ENCODE data around the gene C7orf57. TPM values are rescaled to one million over a fixed set of nuclear protein-coding genes. Genes with fewer than 3 reads are reported as not detected.

Gene C7orf57
- total RNA-seq, 1 experiment from 2014 or later: 0.33 TPM

GRCh38 chr7:48046458-48046857 lies 11.1 kb downstream of the C7orf57 start:
- peaks cover 21% of the 10 kb centered on the region for H3K27me3 Mint-ChIP-seq (ENCODE audit: unreplicated experiment)
- CTCF ChIA-PET: no interaction called here
- no peaks in the 10 kb centered on the region for H3K9me3 Mint-ChIP-seq (ENCODE audit: low read depth, unreplicated experiment)
- H3K4me1 Mint-ChIP-seq (ENCODE audit: low read depth, unreplicated experiment): no peaks in the 10 kb centered on the region
- no peak overlapping the region for H3K27ac Mint-ChIP-seq (ENCODE audit: unreplicated experiment)
- DNase-seq: no peak
- TF ChIP-seq CTCF (IDR thresholded peaks at IDR 0.05; ENCODE audit: unreplicated experiment): no peak
- intact Hi-C loops (cut with micrococcal nuclease; ENCODE audit: unreplicated experiment): no loop called here
- no TSS peak for BruUV-seq (replicated peaks)
- no peak overlapping the region for H3K4me3 Mint-ChIP-seq (ENCODE audit: low read depth, unreplicated experiment)
- H3K36me3 Mint-ChIP-seq (ENCODE audit: insufficient read depth, unreplicated experiment): no peaks in the 10 kb centered on the region

- Mint-ChIP-seq H3K27ac (ENCODE audit: unreplicated experiment) (no peak overlapping the region), H3K4me1 (ENCODE audit: low read depth, unreplicated experiment) (peaks cover 10% of the 10 kb centered on the region), H3K4me3 (ENCODE audit: low read depth, unreplicated experiment) (no peak overlapping the region), H3K9me3 (ENCODE audit: low read depth, unreplicated experiment) (no peaks in the 10 kb centered on the region), H3K27me3 (ENCODE audit: unreplicated experiment) (peaks cover 21% of the 10 kb centered on the region), H3K36me3 (ENCODE audit: insufficient read depth, unreplicated experiment) (no peaks in the 10 kb centered on the region)
- no peak for TF ChIP-seq CTCF (IDR thresholded peaks at IDR 0.05; ENCODE audit: unreplicated experiment)
- intact Hi-C loops (cut with micrococcal nuclease; ENCODE audit: unreplicated experiment): no loop called here
- CTCF ChIA-PET: no interaction called here
- BruUV-seq (replicated peaks): no TSS peak
- DNase-seq: no peak
These were observed 12.8 kb downstream of the C7orf57 start for GRCh38 chr7:48048113-48048512.

GRCh38 chr7:48049850-48050249 lies 14.5 kb downstream of the C7orf57 start:
- BruUV-seq (replicated peaks): no TSS peak
- Mint-ChIP-seq H3K36me3 (ENCODE audit: insufficient read depth, unreplicated experiment) (no peaks in the 10 kb centered on the region), H3K4me1 (ENCODE audit: low read depth, unreplicated experiment) (peaks cover 10% of the 10 kb centered on the region), H3K9me3 (ENCODE audit: low read depth, unreplicated experiment) (no peaks in the 10 kb centered on the region), H3K27ac (ENCODE audit: unreplicated experiment) (no peak overlapping the region), H3K4me3 (ENCODE audit: low read depth, unreplicated experiment) (no peak overlapping the region), H3K27me3 (ENCODE audit: unreplicated experiment) (peaks cover 19% of the 10 kb centered on the region)
- intact Hi-C loops (cut with micrococcal nuclease; ENCODE audit: unreplicated experiment): no loop called here
- DNase-seq: no peak
- TF ChIP-seq CTCF (IDR thresholded peaks at IDR 0.05; ENCODE audit: unreplicated experiment): no peak
- CTCF ChIA-PET: interaction anchor here (0.9 kb wide), 1 partner anchor 34 kb away, joined by 3 read pairs; no protein-coding TSS in a partner anchor

- DNase-seq: no peak
- intact Hi-C loops (cut with micrococcal nuclease; ENCODE audit: unreplicated experiment): loop anchor here (2.0 kb wide), 1 partner anchor 34 kb away; no protein-coding TSS in a partner anchor
- Mint-ChIP-seq H3K36me3 (ENCODE audit: insufficient read depth, unreplicated experiment) (no peaks in the 10 kb centered on the region), H3K4me1 (ENCODE audit: low read depth, unreplicated experiment) (peaks cover 10% of the 10 kb centered on the region), H3K27me3 (ENCODE audit: unreplicated experiment) (no peaks in the 10 kb centered on the region), H3K9me3 (ENCODE audit: low read depth, unreplicated experiment) (peaks cover 7% of the 10 kb centered on the region), H3K4me3 (ENCODE audit: low read depth, unreplicated experiment) (no peak overlapping the region), H3K27ac (ENCODE audit: unreplicated experiment) (no peak overlapping the region)
- no TSS peak for BruUV-seq (replicated peaks)
- CTCF ChIA-PET: interaction anchor here (1.0 to 1.4 kb wide), 2 partner anchors 10 to 36 kb away, joined by 3 read pairs; no protein-coding TSS in a partner anchor
- TF ChIP-seq CTCF (IDR thresholded peaks at IDR 0.05; ENCODE audit: unreplicated experiment): no peak
These were observed 17.4 kb downstream of the C7orf57 start for GRCh38 chr7:48052748-48053147.

All from Calu3 (cell line).